ENCODE results near the gene SLC13A2. TPM values are rescaled to one million over a fixed set of nuclear protein-coding genes. Genes with fewer than 3 reads are reported as not detected.

SLC13A2 gene
- polyA plus RNA-seq, 1 experiment: not detected

DNA sequence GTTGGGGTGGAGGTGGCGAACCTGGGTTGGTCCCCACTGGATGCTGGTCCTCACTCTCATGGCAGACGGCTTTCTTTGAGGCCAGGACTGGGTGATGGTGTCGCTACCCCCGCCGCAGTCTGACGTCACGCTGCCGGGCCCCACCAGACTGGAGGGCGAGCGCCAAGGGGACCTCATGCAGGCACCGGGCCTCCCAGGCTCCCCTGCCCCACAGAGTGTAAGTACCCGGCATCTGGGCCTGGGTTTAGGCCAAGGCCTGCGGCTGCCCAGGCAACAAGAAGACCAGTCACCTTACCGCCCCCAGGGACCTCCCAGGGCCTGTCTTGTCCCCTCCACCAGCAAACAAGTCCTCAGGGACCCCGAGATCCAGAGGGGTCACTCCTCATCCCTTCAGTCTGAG lies 50.4 kb downstream of the SLC13A2 start:
- TF ChIP-seq, protein P1, sequence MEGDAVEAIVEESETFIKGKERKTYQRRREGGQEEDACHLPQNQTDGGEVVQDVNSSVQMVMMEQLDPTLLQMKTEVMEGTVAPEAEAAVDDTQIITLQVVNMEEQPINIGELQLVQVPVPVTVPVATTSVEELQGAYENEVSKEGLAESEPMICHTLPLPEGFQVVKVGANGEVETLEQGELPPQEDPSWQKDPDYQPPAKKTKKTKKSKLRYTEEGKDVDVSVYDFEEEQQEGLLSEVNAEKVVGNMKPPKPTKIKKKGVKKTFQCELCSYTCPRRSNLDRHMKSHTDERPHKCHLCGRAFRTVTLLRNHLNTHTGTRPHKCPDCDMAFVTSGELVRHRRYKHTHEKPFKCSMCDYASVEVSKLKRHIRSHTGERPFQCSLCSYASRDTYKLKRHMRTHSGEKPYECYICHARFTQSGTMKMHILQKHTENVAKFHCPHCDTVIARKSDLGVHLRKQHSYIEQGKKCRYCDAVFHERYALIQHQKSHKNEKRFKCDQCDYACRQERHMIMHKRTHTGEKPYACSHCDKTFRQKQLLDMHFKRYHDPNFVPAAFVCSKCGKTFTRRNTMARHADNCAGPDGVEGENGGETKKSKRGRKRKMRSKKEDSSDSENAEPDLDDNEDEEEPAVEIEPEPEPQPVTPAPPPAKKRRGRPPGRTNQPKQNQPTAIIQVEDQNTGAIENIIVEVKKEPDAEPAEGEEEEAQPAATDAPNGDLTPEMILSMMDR (IDR thresholded peaks at IDR 0.05; ENCODE audit: insufficient read depth, low read depth, low read length): no peak
- POLR2A ChIA-PET: no interaction called here
- CTCF ChIA-PET: interaction anchor here (0.6 to 1.8 kb wide), 3 partner anchors 17 to 40 kb away, joined by 3 to 5 read pairs (median 4); no protein-coding TSS in a partner anchor

DNA sequence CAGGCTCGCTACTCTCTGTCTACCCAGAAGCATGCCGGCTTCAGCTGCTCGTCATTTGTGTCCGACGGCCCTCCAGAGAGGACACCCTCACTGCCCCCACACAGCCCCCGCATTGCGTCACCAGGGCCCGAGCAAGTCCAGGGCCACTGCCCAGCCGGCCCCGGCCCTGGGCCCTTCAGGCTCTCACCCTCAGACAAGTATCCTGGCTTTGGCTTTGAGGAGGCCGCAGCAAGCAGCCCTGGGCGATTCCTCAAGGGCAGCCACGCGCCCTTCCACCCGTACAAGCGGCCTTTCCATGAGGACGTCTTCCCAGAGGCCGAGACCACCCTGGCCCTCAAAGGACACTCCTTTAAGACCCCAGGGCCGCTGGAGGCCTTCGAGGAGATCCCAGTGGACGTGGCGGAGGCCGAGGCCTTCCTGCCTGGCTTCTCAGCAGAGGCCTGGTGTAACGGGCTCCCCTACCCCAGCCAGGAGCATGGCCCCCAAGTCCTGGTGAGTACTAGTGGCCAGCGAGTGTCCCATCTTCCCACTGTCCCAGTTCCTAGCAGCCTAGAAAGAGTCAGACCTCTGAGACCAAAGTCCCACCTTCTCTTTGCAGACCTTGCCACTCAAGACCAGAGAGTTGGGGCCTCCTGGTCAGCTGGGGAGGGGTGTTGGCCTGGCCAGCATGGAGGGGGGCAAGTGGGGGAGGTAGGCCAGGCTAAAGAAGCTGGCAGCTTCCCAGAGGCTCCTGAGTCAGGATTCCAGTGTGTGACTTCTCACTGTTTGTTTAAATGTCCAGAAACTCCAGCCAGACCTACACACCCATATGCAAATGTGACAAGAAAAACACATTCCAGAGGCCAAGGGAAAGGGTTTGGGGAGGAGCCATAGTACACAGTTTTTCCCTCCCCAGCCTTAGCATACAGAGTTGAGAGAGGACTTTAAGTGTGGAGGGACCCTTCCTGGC lies 51.3 kb downstream of the SLC13A2 start:
- peak; percentile 31 for DNase-seq (ENCODE audit: low read depth)
- TF ChIP-seq, protein P1 (IDR thresholded peaks at IDR 0.05; ENCODE audit: insufficient read depth, low read depth, low read length): no peak
- Histone ChIP-seq H3K4me3 (ENCODE audit: low read depth, low read length) (no peak overlapping the region), H3K27me3 (ENCODE audit: control insufficient read depth, insufficient read depth, low read length) (peaks cover 6% of the 10 kb centered on the region), H3K36me3 (ENCODE audit: control insufficient read depth, insufficient read depth, low read length) (no peaks in the 10 kb centered on the region)
- POLR2A ChIA-PET: no interaction called here
- CTCF ChIA-PET: no interaction called here

More for the DNA sequence above, 50.4 kb downstream of the SLC13A2 start:
- peaks cover 6% of the 10 kb centered on the region for H3K27me3 ChIP-seq (ENCODE audit: control insufficient read depth, insufficient read depth, low read length)
- H3K4me3 ChIP-seq (ENCODE audit: low read depth, low read length): no peak overlapping the region
- no peak for DNase-seq (ENCODE audit: low read depth)
- H3K36me3 ChIP-seq (ENCODE audit: control insufficient read depth, insufficient read depth, low read length): no peaks in the 10 kb centered on the region

DNA sequence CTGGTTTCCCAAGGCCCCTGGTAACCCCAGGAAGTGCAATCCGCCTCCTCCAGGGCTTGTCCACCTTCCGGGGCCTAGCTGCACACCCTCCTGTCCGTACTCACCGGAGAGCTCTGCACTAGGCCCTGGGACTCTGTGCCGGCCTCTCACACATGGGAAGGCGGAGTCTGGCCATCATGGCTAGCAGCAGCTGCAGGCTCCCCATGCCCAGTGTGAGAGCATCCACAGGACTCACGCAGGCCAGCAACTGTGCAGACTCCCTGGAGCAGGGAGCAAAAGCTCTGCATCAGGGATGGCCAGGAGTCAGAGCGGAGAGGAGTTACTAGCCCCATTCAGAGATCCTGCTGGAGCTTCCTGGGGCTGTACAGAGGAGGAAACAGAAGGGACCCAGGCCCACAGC lies 52.9 kb downstream of the SLC13A2 start:
- DNase-seq (ENCODE audit: low read depth): no peak
- Histone ChIP-seq H3K4me3 (ENCODE audit: low read depth, low read length) (no peak overlapping the region), H3K27me3 (ENCODE audit: control insufficient read depth, insufficient read depth, low read length) (peaks cover 6% of the 10 kb centered on the region), H3K36me3 (ENCODE audit: control insufficient read depth, insufficient read depth, low read length) (no peaks in the 10 kb centered on the region)
- POLR2A ChIA-PET: no interaction called here
- CTCF ChIA-PET: interaction anchor here (0.9 to 4.1 kb wide), 4 partner anchors 14 to 118 kb away, joined by 3 to 19 read pairs (median 3); no protein-coding TSS in a partner anchor
- TF ChIP-seq, protein P1 (IDR thresholded peaks at IDR 0.05; ENCODE audit: insufficient read depth, low read depth, low read length): no peak

DNA sequence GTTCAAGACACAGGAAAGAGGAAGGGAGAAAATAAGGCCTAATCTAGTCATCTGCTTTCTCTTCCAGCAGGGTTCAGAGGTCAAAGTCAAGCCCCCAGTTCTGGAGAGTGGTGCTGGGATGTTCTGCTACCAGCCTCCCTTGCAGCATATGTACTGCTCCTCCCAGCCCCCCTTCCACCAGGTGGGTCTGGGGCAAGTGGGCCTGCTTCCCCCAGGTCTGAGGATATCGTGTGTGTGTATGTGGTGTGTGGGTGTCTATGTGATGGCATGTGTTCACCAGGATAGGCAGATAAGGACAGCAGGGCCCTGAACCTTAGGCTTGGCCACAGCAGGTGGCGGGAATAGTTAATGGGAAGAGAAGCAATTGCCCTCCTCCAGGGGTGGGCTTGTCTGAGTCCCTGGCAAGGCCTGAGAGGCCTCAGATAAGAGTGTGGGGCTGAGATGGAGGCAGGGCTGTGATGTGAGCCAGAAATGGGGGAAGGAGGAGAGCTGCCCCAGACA lies 53.8 kb downstream of the SLC13A2 start:
- Histone ChIP-seq H3K27me3 (ENCODE audit: control insufficient read depth, insufficient read depth, low read length) (peaks cover 2% of the 10 kb centered on the region; the same call in 1 of the 2 replicates), H3K36me3 (ENCODE audit: control insufficient read depth, insufficient read depth, low read length) (no peaks in the 10 kb centered on the region), H3K4me3 (ENCODE audit: low read depth, low read length) (no peak overlapping the region)
- ChIA-PET CTCF (interaction anchor here (0.8 to 4.1 kb wide), 4 partner anchors 13 to 117 kb away, joined by 3 to 19 read pairs (median 3); no protein-coding TSS in a partner anchor), POLR2A (no interaction called here)
- TF ChIP-seq, protein P1 (IDR thresholded peaks at IDR 0.05; ENCODE audit: insufficient read depth, low read depth, low read length): no peak
- no peak for DNase-seq (ENCODE audit: low read depth)

DNA sequence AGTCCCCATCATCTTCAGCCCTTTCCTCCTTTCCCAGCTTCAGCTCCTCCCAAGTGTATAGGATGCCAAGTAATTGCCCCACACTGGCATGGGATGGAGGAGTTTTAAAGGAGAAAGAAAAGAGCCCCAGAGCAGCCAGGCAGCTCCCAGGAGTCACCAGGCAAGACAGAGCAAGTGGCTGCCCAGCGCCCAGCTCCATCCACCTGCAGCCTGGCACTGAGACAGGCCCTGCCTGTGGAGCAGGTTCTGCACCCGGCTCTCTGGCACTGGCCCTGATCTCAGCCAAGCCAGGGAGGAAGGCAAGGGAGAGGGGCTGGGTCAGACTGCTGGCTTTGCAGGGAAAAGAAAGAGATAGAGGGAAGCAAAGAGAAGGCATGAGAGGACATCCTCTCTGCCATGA lies 54.4 kb downstream of the SLC13A2 start:
- TF ChIP-seq, protein P1 (IDR thresholded peaks at IDR 0.05; ENCODE audit: insufficient read depth, low read depth, low read length): no peak
- ChIA-PET POLR2A (no interaction called here), CTCF (interaction anchor here (0.8 to 4.1 kb wide), 3 partner anchors 12 to 34 kb away, joined by 3 to 19 read pairs (median 4); no protein-coding TSS in a partner anchor)
- peaks cover 2% of the 10 kb centered on the region; the same call in 1 of the 2 replicates for H3K27me3 ChIP-seq (ENCODE audit: control insufficient read depth, insufficient read depth, low read length)
- H3K4me3 ChIP-seq (ENCODE audit: low read depth, low read length): no peak overlapping the region
- no peaks in the 10 kb centered on the region for H3K36me3 ChIP-seq (ENCODE audit: control insufficient read depth, insufficient read depth, low read length)
- no peak for DNase-seq (ENCODE audit: low read depth)
